ENCODE results near the gene EXD3.

GRCh38 chr9:137266585-137267453, 156.1 kb downstream of the EXD3 start:
- TF ChIP-seq ZNF232 (CRISPR knock-in tag; IDR thresholded peaks at IDR 0.05; ENCODE audit: borderline replicate concordance): no peak
- TF ChIP-seq PHF8 (CRISPR knock-in tag; IDR thresholded peaks at IDR 0.05): no peak
- no peak for TF ChIP-seq PHB2 (IDR thresholded peaks at IDR 0.05; ENCODE audit: partially characterized antibody)
- TF ChIP-seq CTCF (CRISPR knock-in tag; IDR thresholded peaks at IDR 0.05): no peak
